Measurements from ENCODE around the gene GTF2I.
"Not testable (repeated sequence)": the region's sequence is repeated elsewhere in the genome, so short reads cannot be mapped to it uniquely, and the experiment has no call there.

- TF ChIP-seq CTCF (IDR thresholded peaks at IDR 0.05; ENCODE audit: insufficient read depth, low read depth, low read length); EZH2 (IDR thresholded peaks at IDR 0.05; ENCODE audit: insufficient read depth, low read length): not testable (repeated sequence)
These were observed 7.5 kb upstream of the GTF2I start for GRCh38 chr7:74650055-74650454.
